Urinary bladder (tissue), 4 donors: ENCODE data around the gene TCAIM. TPM values are rescaled to one million over a fixed set of nuclear protein-coding genes. Genes with fewer than 3 reads are reported as not detected.

ENCODE experiments used
- DNase-seq: peaks from one replicate; pipeline ENCODE4 v3.0.0-alpha.2; 2015; ENCODE audit errors: extremely low spot score
- H3K27ac ChIP-seq: one replicate; pipeline ENCODE4 v1.5.1; 2013; ENCODE audit warnings: low read depth, mild to moderate bottlenecking, moderate library complexity
- H3K36me3 ChIP-seq: one replicate; pipeline ENCODE4 v1.6.1; 2013; ENCODE audit warnings: mild to moderate bottlenecking, moderate library complexity; ENCODE audit not compliant: insufficient read depth
- H3K4me1 ChIP-seq: one replicate; pipeline ENCODE4 v1.6.1; 2013; ENCODE audit warnings: mild to moderate bottlenecking, moderate library complexity; ENCODE audit not compliant: insufficient read depth
- H3K4me3 ChIP-seq: one replicate; pipeline ENCODE4 v1.5.1; 2013; ENCODE audit warnings: low read depth, low read length
- WGBS: extraction: QIAGEN DNeasy Blood & Tissue Kit; methylation state at CpG from one replicate; pipeline ENCODE4 v1.1.7; 2013; 5-methylcytosine and 5-hydroxymethylcytosine counted together
- polyA plus RNA-seq: library from polyadenylated mRNA; stranded (reverse); fragments of 200-250 nt; gene quantifications from one replicate; pipeline ENCODE4 v1.2.3, GENCODE V29; 2013
- total RNA-seq: library from RNA; depleted of rRNA; stranded (reverse); fragments of >200 nt; gene quantifications from one replicate; pipeline ENCODE4 v1.2.3, GENCODE V29; 2014
- donor health status: healthy with polysubstance abuse.
- donor health status: healthy.

The TCAIM gene
- total and polyA plus RNA-seq, 2 donors: 11.8 to 50.4 TPM

GRCh38 chr3:44454258-44454657 lies 115.7 kb downstream of the TCAIM start:
- DNase-seq: no peak
- no peak overlapping the region for H3K27ac ChIP-seq
- H3K36me3 ChIP-seq: peaks cover 4% of the 10 kb centered on the region
- no peaks in the 10 kb centered on the region for H3K4me1 ChIP-seq
- H3K4me3 ChIP-seq: no peak overlapping the region
- 98% methylated on average over 4 of the region's 4 CpGs for WGBS

GRCh38 chr3:44455318-44455717 lies 116.8 kb downstream of the TCAIM start:
- 97% methylated on average over 10 of the region's 10 CpGs for WGBS
- Histone ChIP-seq H3K4me3 (no peak overlapping the region), H3K36me3 (peaks cover 4% of the 10 kb centered on the region), H3K4me1 (no peaks in the 10 kb centered on the region), H3K27ac (no peak overlapping the region)
- DNase-seq: no peak

Other genes with a start within 250 kb of the TCAIM start
- gene TOPAZ1, start 96.9 kb upstream of the TCAIM start, total RNA-seq: not detected
- not detected for gene TOPAZ1, start 96.9 kb upstream of the TCAIM start, polyA plus RNA-seq
- 20.7 TPM for gene ZNF445, start 138.9 kb downstream of the TCAIM start, total RNA-seq
- gene ZNF445, start 138.9 kb downstream of the TCAIM start, polyA plus RNA-seq: 5.0 TPM
- gene ZKSCAN7, start 216.4 kb downstream of the TCAIM start, total RNA-seq: 19.5 TPM
- gene ZKSCAN7, start 216.4 kb downstream of the TCAIM start, polyA plus RNA-seq: 3.7 TPM
- 12.9 TPM for gene ZNF660, start 246.2 kb downstream of the TCAIM start, total RNA-seq
- gene ZNF660, start 246.2 kb downstream of the TCAIM start, polyA plus RNA-seq: 1.9 TPM